Measurements from ENCODE around the gene GATD1.

DNA sequence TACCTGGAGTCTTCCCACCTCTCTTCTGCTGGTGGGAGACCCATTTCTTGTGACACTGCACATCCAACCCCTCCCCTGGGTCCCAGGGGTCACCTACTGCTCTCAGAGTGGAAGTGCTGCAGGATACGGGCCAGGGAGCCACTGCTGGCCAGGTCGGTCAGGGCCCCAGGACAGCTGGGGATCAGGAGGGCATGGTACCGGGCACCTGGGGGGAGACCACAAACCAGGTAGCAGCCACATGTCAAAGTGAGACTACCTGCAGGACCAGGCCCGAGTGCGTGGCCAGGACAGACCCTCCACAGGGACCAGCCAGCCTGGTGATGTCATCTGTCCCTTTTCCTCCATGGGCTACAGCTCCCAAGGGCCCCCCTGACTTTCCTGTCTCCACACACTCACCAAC lies 3.9 kb downstream of the GATD1 start:
- TF ChIP-seq, protein P1, sequence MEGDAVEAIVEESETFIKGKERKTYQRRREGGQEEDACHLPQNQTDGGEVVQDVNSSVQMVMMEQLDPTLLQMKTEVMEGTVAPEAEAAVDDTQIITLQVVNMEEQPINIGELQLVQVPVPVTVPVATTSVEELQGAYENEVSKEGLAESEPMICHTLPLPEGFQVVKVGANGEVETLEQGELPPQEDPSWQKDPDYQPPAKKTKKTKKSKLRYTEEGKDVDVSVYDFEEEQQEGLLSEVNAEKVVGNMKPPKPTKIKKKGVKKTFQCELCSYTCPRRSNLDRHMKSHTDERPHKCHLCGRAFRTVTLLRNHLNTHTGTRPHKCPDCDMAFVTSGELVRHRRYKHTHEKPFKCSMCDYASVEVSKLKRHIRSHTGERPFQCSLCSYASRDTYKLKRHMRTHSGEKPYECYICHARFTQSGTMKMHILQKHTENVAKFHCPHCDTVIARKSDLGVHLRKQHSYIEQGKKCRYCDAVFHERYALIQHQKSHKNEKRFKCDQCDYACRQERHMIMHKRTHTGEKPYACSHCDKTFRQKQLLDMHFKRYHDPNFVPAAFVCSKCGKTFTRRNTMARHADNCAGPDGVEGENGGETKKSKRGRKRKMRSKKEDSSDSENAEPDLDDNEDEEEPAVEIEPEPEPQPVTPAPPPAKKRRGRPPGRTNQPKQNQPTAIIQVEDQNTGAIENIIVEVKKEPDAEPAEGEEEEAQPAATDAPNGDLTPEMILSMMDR (IDR thresholded peaks at IDR 0.05) = no peak
- TF ChIP-seq POLR2A (IDR thresholded peaks at IDR 0.05) = no peak

All from esophagus squamous epithelium (tissue), 4 donors.